ENCODE measurements around the gene TDRD9.

The TDRD9 gene

DNA sequence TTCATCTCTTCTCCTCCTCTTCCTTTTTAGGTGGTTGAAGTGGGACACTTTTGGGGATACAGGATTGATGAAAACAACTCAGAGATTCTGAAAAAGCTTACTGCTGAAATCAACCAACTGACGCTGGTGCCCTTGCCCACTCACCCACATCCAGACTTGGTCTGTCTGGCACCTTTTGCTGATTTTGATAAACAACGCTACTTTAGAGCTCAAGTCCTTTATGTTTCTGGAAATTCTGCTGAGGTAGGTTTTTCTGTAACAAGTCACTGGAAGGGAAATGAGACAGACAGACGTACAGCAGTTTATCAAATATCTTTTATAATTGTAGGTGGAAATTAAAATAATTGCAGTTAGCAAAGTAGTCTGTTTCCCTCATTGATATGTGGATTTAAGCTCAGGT is 97.3 kb downstream of the TDRD9 start:
- no peak for FAIRE-seq

DNA sequence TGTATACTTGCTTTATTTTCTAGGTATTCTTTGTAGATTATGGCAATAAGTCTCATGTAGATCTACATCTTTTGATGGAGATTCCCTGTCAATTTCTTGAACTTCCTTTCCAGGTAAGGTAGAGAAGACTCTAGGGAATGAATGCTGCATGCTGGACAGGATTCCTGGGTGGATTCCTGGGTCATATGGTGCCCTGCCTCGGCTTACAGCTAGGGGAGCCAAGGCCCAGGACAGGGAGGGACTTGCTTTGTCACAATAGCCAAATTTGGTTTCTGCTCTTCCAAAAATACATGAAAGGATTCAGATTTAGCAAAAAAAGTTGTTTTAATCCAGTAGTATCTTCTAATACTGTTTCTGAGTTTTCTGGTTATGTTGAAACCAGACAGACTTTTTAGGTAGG is 97.8 kb downstream of the TDRD9 start:
- FAIRE-seq: no peak

DNA sequence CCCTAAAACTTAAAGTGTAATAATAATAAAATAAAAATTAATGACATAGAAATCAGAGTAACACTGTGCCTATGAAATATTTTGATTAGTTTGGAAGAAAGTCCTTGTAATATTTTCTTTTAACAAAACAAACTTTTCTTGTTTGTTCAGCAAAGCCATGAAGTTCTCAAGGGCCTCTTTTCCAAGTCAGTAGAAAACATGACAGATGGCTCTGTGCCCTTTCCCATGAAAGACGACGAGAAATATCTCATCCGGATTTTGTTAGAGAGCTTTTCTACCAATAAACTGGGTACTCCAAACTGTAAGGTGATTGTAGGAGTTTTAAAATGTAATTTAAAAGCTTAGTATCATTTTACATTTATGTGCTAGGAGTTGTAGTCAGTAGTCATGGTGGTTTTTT is 102.7 kb downstream of the TDRD9 start:
- no peak for FAIRE-seq

DNA sequence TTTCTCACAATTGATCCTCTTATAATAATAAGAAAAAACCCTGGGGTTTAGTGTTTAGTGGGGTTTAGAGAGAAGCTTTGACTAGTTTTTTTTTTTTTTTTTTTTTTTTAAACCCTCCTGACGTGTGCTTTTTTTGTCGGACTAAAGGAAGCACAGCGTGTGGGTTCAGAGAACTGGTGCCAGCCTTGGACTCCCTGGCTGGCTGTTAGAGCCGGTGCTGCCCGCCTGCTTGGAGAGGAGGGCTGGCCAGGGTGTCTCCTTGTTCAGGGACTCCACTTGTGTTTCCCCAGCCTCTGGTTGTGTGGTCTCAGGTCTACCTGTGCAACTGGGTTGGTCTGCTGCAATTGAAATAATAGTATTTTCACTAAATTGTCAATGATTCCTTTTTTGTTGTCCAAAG is 103.1 kb downstream of the TDRD9 start:
- FAIRE-seq: no peak

DNA sequence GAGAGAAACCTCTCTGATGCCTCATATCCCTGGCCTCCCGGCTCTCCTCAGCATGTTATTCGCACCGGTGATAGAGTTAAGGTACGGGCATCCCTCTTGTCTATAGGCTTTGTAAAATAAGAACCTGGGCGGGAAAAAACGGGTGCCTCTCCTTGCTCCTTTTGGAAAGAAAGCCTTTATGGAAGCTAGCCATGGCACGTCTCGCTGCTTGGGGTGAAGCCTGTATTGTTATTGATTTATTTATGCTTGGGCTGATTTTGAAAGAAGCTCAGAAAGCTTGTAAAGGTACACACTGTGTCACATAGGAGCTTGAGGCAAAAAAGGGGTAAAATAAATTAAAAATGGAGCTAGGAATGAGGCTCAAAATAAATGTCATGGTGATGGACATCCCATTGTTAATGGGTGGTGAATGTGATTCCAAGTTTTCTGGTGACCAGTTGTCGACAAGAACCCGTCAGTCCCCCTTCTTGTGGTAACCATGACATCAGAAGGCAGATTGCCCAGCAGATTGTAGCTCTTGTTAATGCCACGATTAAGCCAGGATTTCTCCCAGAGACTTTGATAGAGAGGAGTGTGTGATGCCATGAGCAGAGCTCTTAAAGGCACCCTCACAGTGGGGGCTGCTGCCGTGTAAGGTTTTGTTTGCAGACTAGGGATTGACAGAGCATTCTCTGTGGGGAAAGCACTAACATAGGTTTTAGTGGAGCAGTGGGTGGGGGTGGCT is 106.9 kb downstream of the TDRD9 start:
- FAIRE-seq: no peak

DNA sequence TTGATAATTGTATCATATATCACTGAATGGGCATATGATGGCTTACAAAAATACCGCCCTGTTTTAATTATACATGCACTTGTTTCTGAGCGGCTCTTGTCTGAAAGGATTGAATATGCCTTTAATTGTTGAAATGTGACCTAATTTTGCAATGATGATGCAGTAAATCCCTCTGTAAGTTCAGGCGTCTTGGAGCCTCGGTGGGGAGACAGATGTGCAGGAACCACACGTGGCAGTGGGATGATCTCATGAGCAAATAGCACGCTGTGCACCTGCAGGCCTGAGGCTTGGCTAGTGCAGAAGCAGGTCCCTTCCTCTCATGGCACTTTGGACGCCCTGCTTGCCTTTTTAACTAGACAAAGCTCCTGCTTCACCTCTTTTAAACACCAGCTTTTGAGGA is 108.0 kb downstream of the TDRD9 start:
- no peak for FAIRE-seq

DNA sequence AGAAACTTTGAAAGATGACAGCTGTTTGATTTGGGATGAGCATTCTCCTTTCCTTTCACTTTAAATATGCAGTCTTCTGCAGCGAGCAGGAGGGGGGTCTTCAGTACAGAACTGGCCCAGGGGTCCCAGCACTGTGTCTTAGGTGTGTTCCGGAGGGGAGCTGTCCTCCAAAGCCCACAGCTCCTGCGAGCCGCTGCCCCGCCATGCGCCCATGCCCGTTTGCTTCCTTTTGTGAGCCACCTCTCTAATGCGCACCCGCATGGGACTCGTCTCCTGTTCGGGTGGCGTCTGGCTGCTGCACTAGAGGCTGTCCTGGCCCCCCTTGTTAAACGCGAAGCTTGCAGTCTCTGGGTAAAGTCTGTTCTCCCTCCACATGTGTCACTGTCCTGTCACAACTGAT is 108.8 kb downstream of the TDRD9 start:
- no peak for FAIRE-seq

DNA sequence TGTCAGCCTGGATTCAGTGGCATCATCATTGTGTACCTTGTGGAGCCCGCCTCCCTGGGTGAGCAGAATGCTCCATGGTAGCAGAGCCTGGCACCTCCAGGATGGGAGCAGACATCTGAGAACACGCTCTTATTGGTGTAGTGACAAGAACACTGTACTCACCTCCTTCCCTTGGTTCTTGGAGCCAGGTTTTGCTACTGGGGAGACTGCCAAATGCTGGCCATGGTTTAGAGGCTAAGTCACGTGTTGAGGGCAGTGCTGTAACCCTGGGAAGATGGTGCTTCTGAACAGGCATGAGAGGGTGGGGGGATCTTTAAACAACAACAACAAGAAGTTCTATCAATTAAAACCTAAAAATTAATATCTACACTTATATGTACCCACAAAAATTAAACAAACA is 109.6 kb downstream of the TDRD9 start:
- FAIRE-seq: no peak

DNA sequence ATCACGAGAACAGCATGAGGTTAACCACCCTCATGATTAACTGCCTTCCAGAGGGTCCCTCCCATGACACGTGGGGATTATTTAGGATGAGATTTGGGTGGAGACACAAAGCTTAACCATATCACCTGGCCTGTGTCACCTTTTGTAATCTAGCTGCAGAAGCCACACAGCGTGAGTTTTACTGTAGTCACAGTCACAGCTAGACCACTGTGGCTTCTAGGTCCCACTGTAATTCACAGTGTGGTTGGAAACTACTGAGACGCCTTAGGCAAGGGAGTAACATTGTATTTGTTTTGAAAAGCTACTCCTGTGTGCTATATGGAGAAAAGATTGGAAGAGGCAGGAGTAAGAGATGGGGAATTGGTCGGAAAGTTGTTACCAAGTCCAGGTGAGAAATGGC is 111.0 kb downstream of the TDRD9 start:
- FAIRE-seq: no peak

DNA sequence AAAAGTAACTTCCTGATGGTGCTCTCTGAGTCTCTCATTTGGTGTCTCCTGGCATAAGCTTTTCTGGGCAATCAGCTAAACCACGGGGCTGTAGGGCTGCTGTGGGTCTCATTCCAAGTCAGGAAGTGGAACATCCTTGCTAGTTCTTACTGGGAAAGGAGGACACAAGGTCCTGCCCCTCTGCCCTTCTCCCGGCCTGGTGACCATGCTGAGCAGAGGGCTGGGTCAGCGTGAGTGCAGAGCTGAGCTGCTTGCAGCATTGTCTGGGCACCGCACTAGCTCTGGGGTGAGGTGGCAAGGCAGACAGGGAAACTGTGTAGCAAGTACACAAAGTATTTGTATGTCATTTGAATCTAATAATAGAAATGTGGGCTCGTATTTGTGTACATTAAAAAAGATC is 112.3 kb downstream of the TDRD9 start:
- no peak for FAIRE-seq

DNA sequence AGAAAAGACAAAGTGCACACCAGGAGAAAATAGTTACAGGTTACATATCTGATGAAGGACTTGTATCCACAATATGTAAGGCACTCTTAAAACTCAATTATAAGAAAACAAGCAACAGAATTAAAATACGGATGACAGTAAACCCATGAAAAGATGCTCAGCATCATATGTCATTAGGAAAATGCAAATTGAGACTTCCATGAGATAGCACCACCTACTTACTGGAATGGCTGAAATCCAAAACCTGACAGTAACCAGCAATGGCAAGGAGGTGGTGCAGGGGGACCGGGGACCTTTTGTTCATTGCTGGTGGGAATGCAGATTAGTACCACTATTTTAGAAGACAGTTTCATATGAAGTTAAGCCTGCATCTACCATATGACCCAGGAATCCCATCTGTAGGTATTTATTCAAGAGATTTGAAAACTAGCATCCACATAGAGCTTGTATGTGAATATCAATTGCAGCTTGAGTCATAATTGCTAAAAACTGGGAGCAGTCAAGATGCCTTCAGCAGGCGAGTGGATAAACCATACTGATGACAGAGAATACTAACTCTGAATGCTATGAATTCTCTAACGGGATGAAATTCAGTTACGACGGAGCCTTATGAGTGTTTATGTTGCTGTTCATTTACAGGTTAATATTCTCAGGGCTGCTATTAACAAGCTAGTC is 113.3 kb downstream of the TDRD9 start:
- no peak for FAIRE-seq

DNA sequence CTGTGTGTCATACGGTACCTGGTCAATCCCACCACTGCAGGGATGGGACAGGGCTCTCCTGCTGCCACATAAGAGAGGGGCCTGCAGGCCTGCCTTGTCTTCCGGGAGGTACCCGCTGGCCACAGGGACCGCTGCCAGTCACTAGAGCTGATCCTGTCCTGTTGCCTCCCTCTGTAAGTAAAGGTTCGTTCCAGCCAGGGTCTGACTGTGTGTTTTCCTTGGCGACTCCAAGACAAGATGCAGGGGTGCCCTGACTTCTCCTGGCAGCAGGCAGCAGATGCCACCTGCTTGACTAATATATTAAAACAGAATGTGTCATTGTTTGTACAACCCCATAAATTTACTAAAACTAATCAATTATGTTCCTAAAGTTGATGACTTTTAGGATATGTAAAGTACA is 115.8 kb downstream of the TDRD9 start:
- no peak for FAIRE-seq

DNA sequence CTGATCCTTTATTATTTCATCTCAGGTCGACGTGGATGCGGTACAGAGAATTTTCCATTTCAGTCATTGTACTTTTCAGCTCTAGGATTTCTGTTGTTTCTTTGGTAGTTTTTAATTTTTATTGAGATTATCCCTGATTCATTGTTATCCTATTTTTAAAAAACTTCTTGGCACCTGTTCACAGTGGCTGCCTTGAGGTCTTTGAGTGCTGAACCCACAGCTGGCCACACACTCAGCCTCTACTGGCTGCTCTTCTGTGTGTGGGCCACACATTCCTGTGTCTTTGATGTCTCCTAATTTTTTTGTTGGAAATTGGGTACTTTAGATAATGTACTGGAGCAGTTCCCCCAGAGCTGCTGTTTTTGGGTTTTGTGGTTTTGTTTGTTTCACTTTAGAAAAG is 119.5 kb downstream of the TDRD9 start:
- no peak for FAIRE-seq

DNA sequence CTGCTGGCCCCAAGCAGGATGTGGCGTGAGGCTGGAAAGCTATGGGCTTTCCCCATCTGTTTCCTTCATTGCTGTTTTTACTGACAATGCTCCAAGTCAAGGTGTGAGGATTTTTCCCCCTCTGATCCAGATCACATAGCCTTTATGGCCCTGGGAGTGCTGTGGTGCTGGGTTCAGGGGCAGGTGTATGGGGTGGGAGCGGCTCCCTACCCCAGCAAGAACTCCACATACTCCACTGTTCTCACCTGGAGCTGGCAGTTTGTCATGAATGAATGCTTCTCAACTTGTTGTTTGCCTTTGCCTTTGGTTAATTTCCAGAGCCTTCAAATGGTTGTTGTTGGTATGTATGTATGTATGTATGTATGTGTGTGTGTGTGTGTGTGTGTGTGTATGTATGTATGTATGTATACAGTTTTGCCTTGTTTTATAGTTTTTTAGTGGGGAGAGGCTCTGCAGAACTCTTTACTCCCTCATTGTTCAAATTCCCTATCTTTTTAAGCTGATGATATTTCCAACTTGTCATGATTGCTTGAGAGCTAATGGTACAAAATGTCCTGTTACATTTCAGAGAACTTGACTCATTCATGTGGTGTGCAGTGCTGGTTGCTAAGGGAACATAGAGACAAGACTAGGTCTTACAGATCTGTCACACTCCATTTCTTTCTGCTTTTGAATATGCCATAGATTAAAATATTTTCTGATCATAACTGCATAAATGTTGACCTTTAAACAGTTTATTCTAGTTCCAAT is 120.7 kb downstream of the TDRD9 start:
- FAIRE-seq: no peak

DNA sequence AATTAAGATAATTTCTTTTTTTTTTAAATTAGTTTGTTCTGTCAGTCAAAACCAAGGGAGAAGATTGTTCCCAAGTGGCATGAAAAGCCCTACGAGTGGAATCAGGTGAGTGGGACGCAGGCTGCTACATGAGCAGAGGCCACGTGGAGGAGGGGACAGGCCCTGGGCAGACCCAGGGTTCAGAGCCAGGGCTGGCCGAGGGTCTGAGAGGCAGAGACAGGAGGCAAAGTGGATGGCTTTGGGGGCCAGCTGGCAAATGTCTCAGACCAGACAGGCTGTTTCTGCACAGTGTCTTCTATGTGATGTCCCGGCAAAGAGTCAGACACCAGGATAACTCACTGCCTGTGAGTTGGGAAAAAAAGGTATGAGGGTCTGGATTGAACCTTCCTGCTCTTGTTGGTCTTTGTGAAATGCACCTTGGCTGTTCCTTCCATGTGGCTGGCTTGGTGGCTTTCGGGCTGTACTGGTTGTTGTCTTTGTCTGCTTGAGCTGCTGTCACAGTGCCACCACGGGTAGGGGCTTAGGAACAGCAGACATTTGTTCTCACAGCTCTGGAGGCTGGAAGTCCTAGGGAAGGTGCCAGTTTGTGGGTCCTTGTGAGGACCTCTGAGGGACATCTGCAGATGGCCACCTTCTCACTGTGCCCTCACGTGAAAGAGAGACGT is 121.5 kb downstream of the TDRD9 start:
- no peak for FAIRE-seq

DNA sequence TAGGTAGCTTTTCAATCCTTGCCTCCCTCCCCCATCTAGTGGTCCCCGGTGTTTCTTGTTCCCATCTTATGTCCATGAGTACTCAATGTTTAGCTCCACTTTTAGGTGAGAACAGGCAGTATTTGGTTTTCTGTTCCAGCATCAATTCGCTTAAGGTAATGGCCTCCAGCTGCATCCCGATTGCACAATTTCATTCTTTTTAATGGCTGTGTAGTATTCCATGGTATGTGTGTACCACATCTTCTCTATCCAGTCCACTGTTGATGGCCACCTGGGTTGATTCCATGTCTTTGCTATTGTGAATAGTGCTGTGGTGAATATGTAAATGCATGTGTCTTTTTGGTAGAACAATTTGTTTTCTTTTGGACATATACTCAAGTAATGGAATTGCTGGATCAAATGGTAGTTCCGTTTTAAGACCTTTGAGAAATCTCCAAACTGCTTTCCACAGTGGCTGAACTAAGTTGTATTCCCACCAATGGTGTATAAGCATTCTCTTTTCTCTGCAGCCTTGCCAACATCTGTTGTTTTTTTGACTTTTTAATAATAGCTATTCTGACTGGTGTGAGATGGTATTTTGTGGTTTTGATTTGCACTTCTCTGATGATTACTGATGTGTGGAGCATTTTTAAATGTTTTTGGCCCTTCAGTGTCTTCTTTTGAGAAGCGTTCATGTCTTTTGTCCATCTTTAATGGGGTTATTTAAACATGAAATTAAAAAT is 123.0 kb downstream of the TDRD9 start:
- FAIRE-seq: no peak

DNA sequence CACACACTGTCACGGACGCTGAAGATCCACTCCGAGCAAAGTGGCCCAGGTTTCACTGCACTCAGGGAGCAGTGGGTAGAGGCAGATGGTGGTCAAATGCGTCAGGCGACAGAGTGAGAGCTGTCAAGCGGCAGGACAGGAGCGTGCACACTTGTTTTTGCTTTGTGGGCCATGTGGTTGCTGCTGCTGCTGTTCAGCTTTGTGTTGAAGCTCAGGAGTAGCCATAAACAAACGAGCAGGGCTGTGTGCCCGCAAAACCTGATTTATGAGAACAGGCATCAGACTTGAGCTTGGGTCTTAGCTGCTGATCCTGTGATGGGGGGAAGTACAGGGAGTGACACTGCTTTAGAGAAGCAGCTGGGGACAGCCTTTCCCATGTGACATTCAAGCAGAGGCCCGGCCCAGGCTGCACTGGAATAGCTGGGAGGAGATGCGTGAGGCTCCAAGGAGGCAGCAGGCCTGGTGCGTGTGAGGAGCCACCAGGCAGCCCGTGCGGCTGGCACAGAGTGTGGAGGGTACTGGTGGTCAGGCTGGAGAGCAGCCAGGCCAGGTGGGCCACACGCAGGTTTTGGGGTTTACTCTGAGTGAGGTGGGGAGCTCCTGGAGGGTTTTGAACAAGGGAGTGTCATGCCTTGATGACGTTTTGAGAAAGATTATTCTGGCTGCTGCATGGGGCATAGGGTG is 126.1 kb downstream of the TDRD9 start:
- FAIRE-seq: no peak

DNA sequence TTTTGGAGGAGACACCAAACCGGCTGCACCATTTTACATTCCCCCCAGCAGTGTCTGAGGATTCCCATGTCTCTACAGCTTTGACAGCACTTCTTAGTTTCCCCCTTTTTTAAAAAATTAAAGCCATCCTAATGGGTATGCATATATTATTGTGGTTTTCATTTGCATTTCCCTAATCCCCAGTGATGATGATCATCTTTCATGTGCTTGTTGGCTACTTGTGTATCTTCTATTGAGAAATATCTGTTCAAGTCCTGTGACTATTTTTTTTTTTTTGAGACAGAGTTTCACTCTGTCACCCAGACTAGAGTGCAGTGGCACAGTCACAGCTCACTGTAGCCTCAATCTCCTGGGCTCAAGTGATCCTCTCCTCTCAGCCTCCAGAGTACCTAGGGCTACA is 134.0 kb downstream of the TDRD9 start:
- no peak for FAIRE-seq

DNA sequence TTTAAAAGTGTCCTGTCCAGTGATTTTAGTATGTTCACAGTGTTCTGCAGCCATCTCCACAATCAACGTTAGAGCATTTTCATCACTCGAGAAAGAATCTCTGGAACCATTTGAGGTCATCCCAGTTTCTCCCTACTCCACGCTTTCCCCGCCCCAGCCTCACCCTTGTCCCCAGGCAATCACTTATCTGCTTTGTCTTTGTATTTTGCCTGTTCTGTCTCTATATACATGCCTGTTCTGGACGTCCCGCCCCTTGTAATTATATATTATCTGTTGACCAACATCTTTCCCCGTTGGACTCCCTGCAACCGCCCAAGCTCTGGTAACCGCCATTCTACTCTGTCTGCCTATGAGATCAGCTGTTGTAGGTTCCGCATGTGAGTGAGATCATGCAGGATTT is 135.7 kb downstream of the TDRD9 start:
- FAIRE-seq: no peak

DNA sequence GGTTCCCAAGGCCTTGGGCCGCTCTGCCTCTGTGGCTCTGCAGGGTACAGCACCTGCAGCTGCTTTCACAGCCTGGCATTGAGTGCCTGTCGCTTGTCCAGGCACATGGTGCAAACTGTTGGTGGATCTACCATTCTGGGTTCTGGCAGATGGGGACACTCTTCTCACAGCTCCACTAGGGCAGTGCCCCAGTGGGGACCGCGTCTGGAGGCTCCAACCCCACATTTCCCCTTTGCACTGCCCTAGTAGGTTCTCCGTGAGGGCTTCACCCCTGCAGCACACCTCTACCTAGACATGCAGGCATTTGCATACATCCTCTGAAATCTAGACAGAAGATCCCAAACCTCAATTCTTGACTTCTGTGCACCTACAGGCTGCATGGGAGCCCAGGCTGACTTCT is 138.0 kb downstream of the TDRD9 start:
- FAIRE-seq: no peak

DNA sequence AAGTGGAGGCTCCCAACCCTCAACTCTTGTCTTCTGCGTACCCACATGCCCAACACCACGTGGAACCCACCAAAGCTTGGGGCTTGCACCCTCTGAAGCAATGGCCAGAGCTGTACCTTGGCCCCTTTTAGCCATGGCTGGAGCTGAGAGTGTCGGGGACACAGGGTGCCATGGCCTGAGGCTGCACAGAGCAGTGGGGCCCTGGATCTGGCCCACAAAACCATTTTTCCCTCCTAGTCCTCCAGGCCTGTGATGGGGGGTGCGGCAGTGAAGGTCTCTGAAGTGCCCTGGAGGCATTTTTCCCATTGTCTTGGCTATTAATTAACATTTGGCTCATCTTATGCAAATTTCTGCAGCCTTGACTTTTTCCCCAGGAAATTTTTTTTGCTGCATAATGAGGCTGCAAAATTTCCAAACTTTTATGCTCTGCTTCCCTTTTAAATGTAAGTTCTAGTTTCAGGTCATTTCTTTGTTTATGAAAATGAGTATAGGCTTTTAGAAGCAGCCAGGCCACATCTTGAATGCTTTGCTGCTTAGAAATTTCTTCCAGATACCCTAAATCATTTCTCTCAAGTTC is 138.6 kb downstream of the TDRD9 start:
- FAIRE-seq: no peak

DNA sequence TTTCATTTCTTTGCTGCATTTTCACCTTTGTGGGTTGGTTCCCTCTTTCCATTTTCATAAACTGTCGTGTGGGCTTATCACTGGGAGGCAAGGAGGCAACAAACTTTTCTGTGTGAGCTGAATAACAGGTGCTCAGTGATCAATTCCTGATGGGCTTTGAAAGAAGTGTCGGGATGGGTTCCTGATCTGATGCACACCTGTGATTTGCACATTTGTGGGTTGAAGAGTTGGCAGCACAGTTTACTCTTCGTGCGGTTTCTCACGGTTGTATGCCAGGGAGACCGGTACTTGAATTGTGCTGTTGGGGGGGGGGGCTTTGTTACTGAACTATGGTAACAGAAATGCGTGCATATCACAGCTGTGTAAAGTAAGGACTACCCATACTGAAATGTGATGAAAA is 141.3 kb downstream of the TDRD9 start:
- FAIRE-seq: no peak
